H1 (cell line): Measurements from ENCODE around the gene CNIH3. TPM values are rescaled to one million over a fixed set of nuclear protein-coding genes. Genes with fewer than 3 reads are reported as not detected.

ENCODE experiments used
- CTCF ChIA-PET: fragments of 300-600 bp; sonication (Branson Sonifier 250); formaldehyde crosslinking; loops from one replicate; lab custom pipeline; 2021; ENCODE audit not compliant: partially characterized antibody; lab: Charles Lee
- POLR2A ChIA-PET: fragments of 300-600 bp; sonication (Branson Sonifier 250); formaldehyde crosslinking; loops from one replicate; lab custom pipeline; 2021; ENCODE audit warnings: inconsistent platforms; ENCODE audit not compliant: partially characterized antibody; lab: Charles Lee
- DNase-seq, 2 experiments: peaks; one replicate each; pipeline versions ENCODE4 v3.0.0 to v3.0.0-alpha.2; 2010 to 2022; ENCODE audit warnings: low spot score in 2 of 2, low read depth in 1 of 2, mixed read lengths in 1 of 2
- FAIRE-seq: peaks from 2 replicates; lab custom pipeline; 2011; peaks lifted over from hg19 to GRCh38; lab: Jason Lieb, UNC
- H2AFZ ChIP-seq: 2 replicates; pipeline ENCODE4 v1.8.1; 2012; ENCODE audit warnings: low read length, inconsistent platforms
- H2AK5ac ChIP-seq: 2 replicates; pipeline ENCODE4 v1.6.1; 2013; ENCODE audit warnings: low read depth, low read length
- H2BK120ac ChIP-seq: replicated peaks from 2 replicates; pipeline ENCODE3; 2013; ENCODE audit warnings: low read depth, low read length, inconsistent platforms
- H2BK12ac ChIP-seq: 2 replicates; pipeline ENCODE4 v1.6.1; 2013; ENCODE audit warnings: low read depth, low read length
- H2BK15ac ChIP-seq: 2 replicates; pipeline ENCODE4 v1.6.1; 2013; ENCODE audit warnings: low read length
- H2BK20ac ChIP-seq: 2 replicates; pipeline ENCODE4 v1.6.1; 2013; ENCODE audit warnings: low read length
- H2BK5ac ChIP-seq: 2 replicates; pipeline ENCODE4 v1.6.1; 2013; ENCODE audit warnings: low read depth, low read length
- H3K14ac ChIP-seq: 2 replicates; pipeline ENCODE4 v1.6.1; 2013; ENCODE audit warnings: inconsistent platforms; ENCODE audit not compliant: insufficient read length
- H3K18ac ChIP-seq: 2 replicates; pipeline ENCODE4 v1.6.1; 2013; ENCODE audit warnings: low read length; ENCODE audit errors: extremely low read depth
- H3K23ac ChIP-seq: 2 replicates; pipeline ENCODE4 v1.6.1; 2013; ENCODE audit warnings: inconsistent platforms; ENCODE audit not compliant: insufficient read length
- H3K23me2 ChIP-seq: 2 replicates; pipeline ENCODE4 v1.6.1; 2013; ENCODE audit warnings: low read depth, low read length
- H3K27ac ChIP-seq: 2 replicates; pipeline ENCODE4 v1.6.1; 2011; ENCODE audit warnings: low read depth, low read length, inconsistent platforms
- H3K27me3 ChIP-seq, 4 experiments: replicated peaks in 1 of 4; 1 replicate in 1 of 4; 2 replicates in 3 of 4; pipeline versions ENCODE4 v1.6.1 to v1.8.1; 2011 to 2013; ENCODE audit warnings: low read length in 3 of 4, mild to moderate bottlenecking in 3 of 4, inconsistent platforms in 2 of 4, mixed read lengths in 2 of 4, moderate library complexity in 1 of 4; ENCODE audit not compliant: control insufficient read depth in 3 of 4, insufficient read depth in 3 of 4; ENCODE audit errors: extremely low read depth in 1 of 4
- H3K36me3 ChIP-seq, 4 experiments: 2 replicates each; pipeline versions ENCODE4 v1.6.1 to v1.8.1; 2011 to 2013; ENCODE audit warnings: mild to moderate bottlenecking in 4 of 4, low read length in 3 of 4, moderate library complexity in 2 of 4, control low read depth in 1 of 4, inconsistent platforms in 1 of 4; ENCODE audit not compliant: insufficient read depth in 4 of 4, control insufficient read depth in 2 of 4
- H3K4ac ChIP-seq: replicated peaks from 2 replicates; pipeline ENCODE3; 2013; ENCODE audit warnings: low read length, low read depth, mixed read lengths, inconsistent platforms; ENCODE audit not compliant: insufficient read length
- H3K4me1 ChIP-seq, 4 experiments: replicated peaks in 1 of 4; 1 replicate in 1 of 4; 2 replicates in 3 of 4; pipeline versions ENCODE4 v1.6.1 to v1.8.1; 2011 to 2013; ENCODE audit warnings: low read length in 3 of 4, inconsistent platforms in 2 of 4, mixed read lengths in 1 of 4; ENCODE audit not compliant: insufficient read depth in 4 of 4, control insufficient read depth in 3 of 4
- H3K4me2 ChIP-seq, 2 experiments: 2 replicates each; pipeline versions ENCODE4 v1.6.1 to v1.8.1; 2011 to 2013; ENCODE audit warnings: low read depth in 2 of 2, low read length in 2 of 2, control low read depth in 1 of 2, inconsistent platforms in 1 of 2, mild to moderate bottlenecking in 1 of 2; ENCODE audit not compliant: insufficient read depth in 1 of 2
- H3K4me3 ChIP-seq, 4 experiments: fragments of 200-600, 300-600 bp in 1 of 4; sonication (generic), shearing (Covaris generic), sonication (Bioruptor Twin) in 1 of 4; 2 replicates each; pipeline versions ENCODE4 v1.5.1 to v1.8.1; 2011 to 2016; ENCODE audit warnings: low read length in 4 of 4, low read depth in 3 of 4, control low read depth in 2 of 4, inconsistent platforms in 2 of 4, mild to moderate bottlenecking in 2 of 4, mixed read lengths in 1 of 4, moderate library complexity in 1 of 4; ENCODE audit not compliant: insufficient read depth in 2 of 4; ENCODE audit errors: extremely low read depth in 1 of 4
- H3K56ac ChIP-seq: replicated peaks from 2 replicates; pipeline ENCODE3; 2013; ENCODE audit warnings: low read depth, mild to moderate bottlenecking, mixed read lengths, low read length, inconsistent platforms; ENCODE audit not compliant: insufficient read length
- H3K79me1 ChIP-seq: 2 replicates; pipeline ENCODE4 v1.6.1; 2013; ENCODE audit warnings: low read depth, low read length, control low read depth
- H3K79me2 ChIP-seq, 2 experiments: 2 replicates each; pipeline versions ENCODE4 v1.6.1 to v1.8.1; 2012 to 2013; ENCODE audit warnings: low read length in 2 of 2, mild to moderate bottlenecking in 2 of 2, inconsistent platforms in 1 of 2; ENCODE audit not compliant: insufficient read depth in 2 of 2, control insufficient read depth in 1 of 2
- H3K9ac ChIP-seq, 4 experiments: replicated peaks in 1 of 4; 1 replicate in 1 of 4; 2 replicates in 3 of 4; pipeline versions ENCODE4 v1.6.1 to v1.8.1; 2011 to 2013; ENCODE audit warnings: low read depth in 3 of 4, low read length in 3 of 4, control low read depth in 2 of 4, mild to moderate bottlenecking in 2 of 4, moderate library complexity in 2 of 4, inconsistent platforms in 1 of 4; ENCODE audit errors: extremely low read depth in 1 of 4
- H3K9me3 ChIP-seq, 2 experiments: 2 replicates each; pipeline versions ENCODE4 v1.6.1 to v1.8.1; 2012 to 2013; ENCODE audit warnings: mild to moderate bottlenecking in 2 of 2, moderate library complexity in 2 of 2, control low read depth in 1 of 2, inconsistent platforms in 1 of 2, low read depth in 1 of 2, low read length in 1 of 2, mixed read lengths in 1 of 2; ENCODE audit not compliant: insufficient read depth in 2 of 2
- H4K20me1 ChIP-seq, 2 experiments: replicated peaks in 1 of 2; 2 replicates each; pipeline versions ENCODE3 to v1.8.1; 2011 to 2013; ENCODE audit warnings: inconsistent platforms in 2 of 2, low read length in 2 of 2, mild to moderate bottlenecking in 1 of 2; ENCODE audit not compliant: insufficient read depth in 2 of 2, control insufficient read depth in 1 of 2
- H4K5ac ChIP-seq: 2 replicates; pipeline ENCODE4 v1.6.1; 2013; ENCODE audit warnings: low read length, low read depth, mixed read lengths, inconsistent platforms; ENCODE audit not compliant: insufficient read length
- H4K8ac ChIP-seq: 2 replicates; pipeline ENCODE4 v1.8.0; 2013; ENCODE audit warnings: mild to moderate bottlenecking, moderate library complexity, low read length, inconsistent platforms; ENCODE audit not compliant: insufficient read depth; ENCODE audit errors: extremely low read depth
- H4K91ac ChIP-seq: replicated peaks from 2 replicates; pipeline ENCODE3; 2013; ENCODE audit warnings: low read length, mixed read lengths, inconsistent platforms; ENCODE audit not compliant: insufficient read length
- CREB1 ChIP-seq: IDR thresholded peaks from 2 replicates; pipeline ENCODE4 v1.6.1; 2012; ENCODE audit warnings: inconsistent platforms
- SIRT6 ChIP-seq: IDR thresholded peaks from one replicate; pipeline ENCODE4 v1.7.1; 2012; ENCODE audit warnings: low read length, inconsistent platforms
- WGBS, 2 experiments: shearing (Covaris generic) in 1 of 2; methylation state at CpG; one replicate each; pipeline versions ENCODE4 v1.1.6 to v1.1.7; 2013 to 2015; ENCODE audit warnings: low lambda C conversion rate in 2 of 2, mixed read lengths in 2 of 2, inconsistent platforms in 1 of 2, low coverage in 1 of 2, missing lambda C conversion rate in 1 of 2; ENCODE audit not compliant: insufficient replicate concordance in 2 of 2, insufficient coverage in 1 of 2, insufficient read length in 1 of 2; ENCODE audit errors: extremely low coverage in 1 of 2, missing lambda C conversion rate in 1 of 2; 5-methylcytosine and 5-hydroxymethylcytosine counted together
- polyA plus RNA-seq, 7 experiments: library from polyadenylated mRNA; depleted of rRNA in 3 of 7; stranded (reverse) in 5 of 7; unstranded in 2 of 7; fragments of >200 nt in 5 of 7; fragments of 200-250 nt in 2 of 7; gene quantifications; 1 replicate in 5 of 7; 2 replicates in 1 of 7; 4 replicates in 1 of 7; pipeline versions ENCODE4 v1.2.1 to v1.2.3, GENCODE V29; 2011 to 2013; ENCODE audit warnings: missing spikeins in 2 of 7, mixed read lengths in 2 of 7
- total RNA-seq: library from RNA; stranded (reverse); fragmentation: NEBNext Ultra II Directional; extraction: Animal tissue kit (Norgen Biotek cat#: 25700); gene quantifications from 2 replicates; pipeline ENCODE4 v1.2.1, GENCODE V29; 2021

The CNIH3 gene
- total and polyA plus RNA-seq, 2 of the 8 experiments (the other 6 are each of a cell fraction or from before 2014, with no cell fraction given), result 3.7 to 5.6 TPM

DNA sequence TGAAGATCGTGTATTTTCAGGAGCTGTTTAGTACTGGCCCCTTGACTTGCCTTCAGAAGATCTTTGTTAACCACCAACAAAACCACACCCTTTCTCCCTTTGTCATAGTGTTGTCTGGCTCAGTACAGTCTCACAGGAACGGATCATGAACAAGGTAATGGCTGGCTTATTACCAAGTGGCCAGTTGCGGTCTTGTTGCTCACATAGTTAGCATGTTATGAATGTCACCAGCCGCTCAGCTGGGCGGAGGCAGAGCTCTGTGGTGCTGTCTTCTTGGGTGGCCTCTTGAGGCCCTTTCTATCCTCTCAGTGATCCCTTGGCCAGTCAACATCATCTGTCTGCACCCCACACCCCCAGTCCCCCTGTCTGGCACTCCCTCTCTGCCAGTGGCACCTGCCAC lies 21.4 kb downstream of the CNIH3 start:
- H3K9me3 ChIP-seq, result no peaks in the 10 kb centered on the region
- ChIA-PET POLR2A (interaction anchor here (1.0 kb wide), 1 partner anchor 14 kb away, joined by 3 read pairs; no protein-coding TSS in a partner anchor), CTCF (interaction anchor here (0.9 to 12.3 kb wide), 3 partner anchors 7 to 180 kb away, joined by 3 to 144 read pairs (median 94); no protein-coding TSS in a partner anchor)
- H4K5ac ChIP-seq, result no peak overlapping the region
- peaks cover 0 to 7% (median 3%) of the 10 kb centered on the region in 4 experiments; a peak in 5 of 7 replicates for H3K4me1 ChIP-seq
- peaks cover 0 to 2% (median 0%) of the 10 kb centered on the region in 4 experiments; a peak in 1 of 8 replicates for H3K36me3 ChIP-seq
- H3K56ac ChIP-seq, result no peak overlapping the region
- TF ChIP-seq SIRT6, result no peak
- TF ChIP-seq CREB1, result no peak
- no peak overlapping the region for H2BK12ac ChIP-seq
- no peak overlapping the region for H2AFZ ChIP-seq
- DNase-seq (no peak), FAIRE-seq (no peak)
- H3K4ac ChIP-seq, result no peak overlapping the region
- H4K91ac ChIP-seq, result no peak overlapping the region
- H3K18ac ChIP-seq, result no peak overlapping the region
- H3K9ac ChIP-seq, result no peak overlapping the region
- H3K79me1 ChIP-seq, result no peaks in the 10 kb centered on the region
- no peak overlapping the region for H2BK15ac ChIP-seq
- H2BK120ac ChIP-seq, result no peak overlapping the region
- no peak overlapping the region for H2BK5ac ChIP-seq
- H4K8ac ChIP-seq, result no peak overlapping the region
- H3K14ac ChIP-seq, result no peak overlapping the region
- H3K4me2 ChIP-seq, result no peak overlapping the region
- H3K79me2 ChIP-seq, result no peaks in the 10 kb centered on the region
- no peaks in the 10 kb centered on the region for H3K23me2 ChIP-seq
- WGBS, 2 experiments, result 91% methylated on average over 5 of the region's 5 CpGs; no CpG with 5 or more reads in 1 of the 2 experiments
- no peak overlapping the region for H3K4me3 ChIP-seq
- H4K20me1 ChIP-seq, result no peaks in the 10 kb centered on the region
- H2AK5ac ChIP-seq, result no peak overlapping the region
- H2BK20ac ChIP-seq, result no peak overlapping the region
- no peak overlapping the region for H3K23ac ChIP-seq
- H3K27ac ChIP-seq, result no peak overlapping the region
- H3K27me3 ChIP-seq, result no peaks in the 10 kb centered on the region
